HG02759 (cell line): ENCODE measurements around the gene THOC2.
"Not testable (repeated sequence)": the region's sequence is repeated elsewhere in the genome, so short reads cannot be mapped to it uniquely, and the experiment has no call there.

ENCODE experiments used
- ATAC-seq: cut with Tn5 transposase; IDR thresholded peaks from one replicate; pipeline ENCODE4 v1.9.1; 2021; ENCODE audit warnings: mild to moderate bottlenecking, moderate library complexity; ENCODE audit not compliant: unreplicated experiment

The THOC2 gene

GRCh38 chrX:123732670-123733363, at the start of gene THOC2:
Gene THOC2, minus strand, starts transcription at chrX:123733052. Its CDS starts 30 bp downstream, at chrX:123733022.
- ATAC-seq = peak; percentile 86

GRCh38 chrX:123781786-123782185, 48.9 kb upstream of the THOC2 start:
- not testable (repeated sequence) for ATAC-seq

- ATAC-seq = no peak
These were observed 47.1 kb upstream of the THOC2 start for GRCh38 chrX:123779908-123780396.

GRCh38 chrX:123773258-123773988, 40.6 kb upstream of the THOC2 start:
- no peak for ATAC-seq

GRCh38 chrX:123771449-123772064, 38.7 kb upstream of the THOC2 start:
- peak; percentile 92 for ATAC-seq

GRCh38 chrX:123764967-123765871, 32.4 kb upstream of the THOC2 start:
- ATAC-seq = peak; percentile 99

- not testable (repeated sequence) for ATAC-seq
These were observed 27.0 kb upstream of the THOC2 start for GRCh38 chrX:123759849-123760248.

- ATAC-seq = not testable (repeated sequence)
These were observed 24.9 kb upstream of the THOC2 start for GRCh38 chrX:123757794-123758193.

- ATAC-seq = no peak
These were observed 23.5 kb upstream of the THOC2 start for GRCh38 chrX:123756320-123756719.

- no peak for ATAC-seq
These were observed 22.3 kb upstream of the THOC2 start for GRCh38 chrX:123755107-123755506.

GRCh38 chrX:123753656-123754350, 21.0 kb upstream of the THOC2 start:
- ATAC-seq = no peak

GRCh38 chrX:123749643-123750042, 16.8 kb upstream of the THOC2 start:
- ATAC-seq = no peak

GRCh38 chrX:123745511-123745910, 12.7 kb upstream of the THOC2 start:
- ATAC-seq = no peak

GRCh38 chrX:123743312-123743711, 10.5 kb upstream of the THOC2 start:
- ATAC-seq = no peak

GRCh38 chrX:123742440-123742839, 9.6 kb upstream of the THOC2 start:
- no peak for ATAC-seq

GRCh38 chrX:123740536-123740935, 7.7 kb upstream of the THOC2 start:
- ATAC-seq = no peak

GRCh38 chrX:123740006-123740405, 7.2 kb upstream of the THOC2 start:
- ATAC-seq = no peak

GRCh38 chrX:123739474-123739873, 6.6 kb upstream of the THOC2 start:
- no peak for ATAC-seq

GRCh38 chrX:123738378-123738940, 5.6 kb upstream of the THOC2 start:
- ATAC-seq = no peak
